CD4-positive, alpha-beta T cell treated with Interleukin-2 at 100 ng/mL for 4 hours (primary cell): ENCODE results near the gene CCND1.
"Not testable (repeated sequence)": the region's sequence is repeated elsewhere in the genome, so short reads cannot be mapped to it uniquely, and the experiment has no call there.

Experiments
- DNase-seq: peaks from one replicate; pipeline ENCODE4 v3.0.0-alpha.2; 2020; ENCODE audit warnings: low spot score

CCND1 gene

GRCh38 chr11:69618237-69618636 is 22.7 kb upstream of the CCND1 start:
- no peak for DNase-seq

DNA sequence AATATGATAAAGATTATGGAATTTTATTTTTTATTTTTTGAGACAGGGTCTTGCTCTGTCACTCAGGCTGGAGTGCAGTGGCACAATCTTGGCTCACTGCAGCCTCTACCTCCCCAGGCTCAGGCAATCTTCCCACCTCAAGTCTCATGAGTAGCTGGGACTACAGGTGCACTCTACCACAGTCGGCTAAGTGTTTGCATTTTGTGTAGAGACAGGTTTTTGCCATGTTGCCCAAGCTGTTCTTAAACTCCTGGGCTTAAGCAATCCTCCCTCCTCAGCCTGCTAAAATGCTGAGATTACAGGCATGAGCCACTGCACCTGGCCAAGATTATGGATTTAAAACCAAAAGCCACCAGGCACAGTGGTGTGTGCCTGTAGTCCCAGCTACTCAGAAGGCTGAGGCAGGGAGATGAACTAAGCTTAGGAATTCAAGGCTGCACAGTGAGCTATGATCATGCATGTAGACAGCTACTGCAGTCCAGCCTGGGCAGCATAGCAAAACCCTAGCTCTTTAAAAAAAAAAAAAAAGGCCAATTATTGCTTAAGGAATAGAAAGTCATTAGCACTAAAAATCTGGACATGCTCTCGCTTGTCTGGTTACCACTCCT is 20.2 kb upstream of the CCND1 start:
- no peak for DNase-seq

- not testable (repeated sequence) for DNase-seq
These were observed 18.8 kb upstream of the CCND1 start for GRCh38 chr11:69622097-69622681.

- DNase-seq, result no peak
These were observed 16.7 kb upstream of the CCND1 start for GRCh38 chr11:69624293-69624692.

- DNase-seq, result no peak
These were observed 15.5 kb upstream of the CCND1 start for GRCh38 chr11:69625476-69625875.

- no peak for DNase-seq
These were observed 13.4 kb upstream of the CCND1 start for GRCh38 chr11:69627551-69627950.

GRCh38 chr11:69630017-69630416 is 10.9 kb upstream of the CCND1 start:
- DNase-seq, result no peak

DNA sequence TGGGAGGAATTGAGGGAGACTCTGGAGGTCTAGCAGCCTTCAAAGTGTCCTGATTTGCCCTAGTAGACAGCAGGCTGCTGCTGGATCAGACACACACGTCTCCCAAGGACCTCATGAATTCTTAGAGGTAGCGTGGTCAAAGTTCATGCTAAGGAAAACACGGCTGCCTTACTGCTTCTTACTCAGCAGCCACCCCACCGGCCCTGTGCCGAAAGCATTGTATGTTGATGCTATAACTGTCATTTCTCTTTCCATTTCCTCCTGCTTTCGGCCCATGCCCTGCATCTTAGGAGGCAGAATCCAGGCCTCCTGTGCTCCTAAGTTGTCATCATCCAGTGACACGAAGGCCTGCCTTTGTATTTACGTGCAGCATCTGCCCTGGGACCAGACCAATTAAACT is 10.5 kb upstream of the CCND1 start:
- no peak for DNase-seq

GRCh38 chr11:69632900-69633299 is 8.1 kb upstream of the CCND1 start:
- no peak for DNase-seq

GRCh38 chr11:69634069-69634468 is 6.9 kb upstream of the CCND1 start:
- no peak for DNase-seq

- no peak for DNase-seq
These were observed 6.4 kb upstream of the CCND1 start for GRCh38 chr11:69634590-69634989.

DNA sequence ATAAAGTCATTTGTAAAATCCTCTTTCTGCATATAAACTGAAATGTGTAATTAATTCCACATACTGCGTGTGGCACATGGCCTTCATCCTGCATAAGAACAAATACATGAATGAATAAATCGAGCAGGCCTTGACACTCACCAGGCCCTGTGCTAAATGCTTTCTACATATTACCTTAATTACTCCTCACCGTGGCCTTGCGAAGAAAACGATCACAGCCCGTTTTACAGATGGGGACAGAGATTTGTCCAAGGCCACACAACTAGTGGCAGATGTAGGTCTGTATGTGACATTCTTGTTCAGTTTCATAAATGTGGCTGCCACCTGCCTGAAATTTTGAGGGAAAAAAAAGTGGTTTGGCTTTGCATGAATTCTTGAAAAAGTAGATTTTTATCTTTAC is 5.8 kb upstream of the CCND1 start:
- no peak for DNase-seq

- no peak for DNase-seq
These were observed 5.0 kb upstream of the CCND1 start for GRCh38 chr11:69635804-69636511.

GRCh38 chr11:69636512-69637197 is 4.3 kb upstream of the CCND1 start:
- DNase-seq, result no peak

GRCh38 chr11:69637198-69637940 is 3.6 kb upstream of the CCND1 start:
- no peak for DNase-seq

DNA sequence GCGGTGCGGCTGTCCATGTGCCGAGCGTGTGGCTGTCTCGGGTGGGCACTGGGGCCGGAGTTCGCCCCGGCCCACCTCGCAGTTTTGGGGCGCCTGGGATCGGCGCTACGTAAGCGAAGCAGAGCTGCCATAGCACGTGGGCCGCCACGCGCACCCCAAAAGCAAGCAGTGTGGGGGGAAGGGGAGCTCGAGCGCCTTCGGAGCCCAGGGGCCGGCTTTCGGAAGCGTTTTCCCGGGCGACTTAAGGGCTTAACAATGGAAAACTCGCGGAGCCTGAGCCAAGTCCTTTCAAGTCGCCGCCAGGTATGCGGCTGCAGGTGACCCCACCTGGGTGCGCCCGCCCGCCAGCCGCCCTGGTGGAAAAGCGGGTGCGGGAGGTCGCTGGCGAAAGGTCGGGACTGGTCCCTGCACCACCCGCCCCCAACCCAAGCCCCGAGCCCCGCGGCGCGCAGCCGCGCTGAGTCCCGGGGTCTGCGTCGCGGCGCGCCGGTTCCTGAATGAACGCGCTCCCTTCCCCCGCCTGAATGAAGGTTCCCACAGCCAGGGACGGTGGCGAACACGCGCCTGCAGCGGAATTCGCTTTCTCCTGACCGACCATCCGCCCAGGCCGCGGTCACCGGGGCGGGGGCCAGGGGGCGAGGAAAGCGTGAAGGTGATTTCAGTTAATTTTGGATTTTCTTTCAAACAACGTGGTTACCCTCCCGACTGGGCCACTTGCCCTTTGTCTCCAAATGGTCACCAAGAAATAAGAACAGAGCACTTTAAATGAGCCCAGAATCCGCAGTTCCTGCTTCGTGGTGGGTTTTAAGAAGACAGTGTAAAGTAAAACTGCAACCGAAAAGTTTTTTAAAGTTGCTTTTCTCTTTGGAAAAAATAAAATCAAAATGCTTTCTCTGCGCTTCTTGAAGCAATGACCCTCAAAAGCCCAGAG is 2.8 kb upstream of the CCND1 start:
- no peak for DNase-seq

DNA sequence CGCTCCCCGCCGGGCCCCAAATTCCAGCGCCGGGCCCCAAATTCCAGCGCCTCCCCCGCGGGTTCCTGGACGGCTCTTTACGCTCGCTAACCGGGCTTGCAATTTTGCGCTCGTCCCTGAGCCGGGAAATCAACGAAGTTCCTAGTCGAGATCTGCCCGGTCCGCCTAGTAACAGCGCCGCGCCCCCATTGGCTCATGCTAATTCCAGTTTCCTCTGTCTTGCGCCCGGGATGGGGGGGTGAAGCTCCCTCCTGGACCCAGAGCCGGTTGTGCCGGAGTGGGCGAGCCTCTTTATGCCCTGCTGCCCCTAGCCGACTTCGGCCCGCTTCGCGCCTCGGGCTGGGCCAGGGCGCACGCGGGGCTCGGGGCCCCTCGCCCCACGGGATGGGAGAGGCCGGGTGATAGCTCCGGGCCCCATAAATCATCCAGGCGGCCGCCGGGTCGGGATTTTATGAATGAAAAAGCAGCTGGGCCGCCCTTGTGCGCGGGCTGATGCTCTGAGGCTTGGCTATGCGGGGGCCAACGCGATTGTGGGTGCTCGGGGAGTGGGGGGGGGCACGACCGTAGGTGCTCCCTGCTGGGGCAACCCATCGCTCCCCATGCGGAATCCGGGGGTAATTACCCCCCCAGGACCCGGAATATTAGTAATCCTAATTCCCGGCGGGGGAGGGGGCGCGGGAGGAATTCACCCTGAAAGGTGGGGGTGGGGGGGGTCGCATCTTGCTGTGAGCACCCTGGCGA is 1.8 kb upstream of the CCND1 start:
- no peak for DNase-seq

GRCh38 chr11:69639831-69640230 is 1.1 kb upstream of the CCND1 start:
- no peak for DNase-seq

DNA sequence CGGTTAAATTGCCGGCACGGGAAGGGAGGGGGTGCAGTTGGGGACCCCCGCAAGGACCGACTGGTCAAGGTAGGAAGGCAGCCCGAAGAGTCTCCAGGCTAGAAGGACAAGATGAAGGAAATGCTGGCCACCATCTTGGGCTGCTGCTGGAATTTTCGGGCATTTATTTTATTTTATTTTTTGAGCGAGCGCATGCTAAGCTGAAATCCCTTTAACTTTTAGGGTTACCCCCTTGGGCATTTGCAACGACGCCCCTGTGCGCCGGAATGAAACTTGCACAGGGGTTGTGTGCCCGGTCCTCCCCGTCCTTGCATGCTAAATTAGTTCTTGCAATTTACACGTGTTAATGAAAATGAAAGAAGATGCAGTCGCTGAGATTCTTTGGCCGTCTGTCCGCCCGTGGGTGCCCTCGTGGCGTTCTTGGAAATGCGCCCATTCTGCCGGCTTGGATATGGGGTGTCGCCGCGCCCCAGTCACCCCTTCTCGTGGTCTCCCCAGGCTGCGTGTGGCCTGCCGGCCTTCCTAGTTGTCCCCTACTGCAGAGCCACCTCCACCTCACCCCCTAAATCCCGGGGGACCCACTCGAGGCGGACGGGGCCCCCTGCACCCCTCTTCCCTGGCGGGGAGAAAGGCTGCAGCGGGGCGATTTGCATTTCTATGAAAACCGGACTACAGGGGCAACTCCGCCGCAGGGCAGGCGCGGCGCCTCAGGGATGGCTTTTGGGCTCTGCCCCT is 529 bp upstream of the CCND1 start:
- no peak for DNase-seq
